Frontal cortex (tissue), 4 donors: ENCODE results near the gene MGLL. TPM values are rescaled to one million over a fixed set of nuclear protein-coding genes. Genes with fewer than 3 reads are reported as not detected.
"Not testable (repeated sequence)": the region's sequence is repeated elsewhere in the genome, so short reads cannot be mapped to it uniquely, and the experiment has no call there.

Source experiments
- DNase-seq, 2 donors: peaks; one replicate each; pipeline ENCODE4 v3.0.0; 2012; ENCODE audit warnings: low spot score in 2 of 2
- FAIRE-seq: peaks from 2 replicates; lab custom pipeline; 2012; peaks lifted over from hg19 to GRCh38; lab: Jason Lieb, UNC
- total RNA-seq: library from RNA; depleted of rRNA; stranded (reverse); fragments of >200 nt; gene quantifications from one replicate; pipeline ENCODE4 v1.2.3, GENCODE V29; 2014
- donor health status: control.
- donor health status: control.
- donor health status: control.

MGLL gene
- total RNA-seq, 1 donor from 2014 or later, result 31.4 TPM

DNA sequence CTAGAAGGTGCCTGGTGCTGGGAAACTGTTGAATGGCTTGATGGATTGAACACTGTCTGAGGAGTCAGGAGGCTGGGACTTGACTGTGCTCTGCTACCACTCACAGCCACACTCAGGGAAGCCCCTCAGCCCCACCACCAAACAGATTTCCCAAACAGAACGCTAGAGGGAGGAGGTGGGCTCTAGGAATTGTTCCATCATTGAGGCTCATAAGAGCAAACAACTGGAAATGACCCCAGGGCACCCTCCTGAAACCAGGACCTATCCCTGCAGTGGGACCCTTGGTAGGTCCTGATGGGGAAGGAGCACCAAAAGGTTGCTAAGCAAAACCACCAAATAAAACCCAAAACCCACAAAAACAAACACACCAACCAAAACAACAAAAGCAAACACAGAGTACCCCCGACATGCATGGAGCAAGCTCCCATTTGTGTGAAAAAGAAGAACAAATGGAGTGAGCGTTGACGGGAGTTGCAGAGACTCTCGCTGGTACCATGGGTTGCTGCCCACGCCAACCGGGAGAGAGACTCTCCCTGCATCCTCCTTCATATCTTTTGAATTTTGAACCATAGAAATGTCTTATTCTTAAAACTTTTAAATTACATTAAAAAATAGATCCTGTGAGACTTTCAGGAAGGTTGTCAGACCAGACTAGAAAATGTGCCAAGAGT, 103.9 kb downstream of the MGLL start:
- FAIRE-seq, result no peak
- DNase-seq, result no peak

DNA sequence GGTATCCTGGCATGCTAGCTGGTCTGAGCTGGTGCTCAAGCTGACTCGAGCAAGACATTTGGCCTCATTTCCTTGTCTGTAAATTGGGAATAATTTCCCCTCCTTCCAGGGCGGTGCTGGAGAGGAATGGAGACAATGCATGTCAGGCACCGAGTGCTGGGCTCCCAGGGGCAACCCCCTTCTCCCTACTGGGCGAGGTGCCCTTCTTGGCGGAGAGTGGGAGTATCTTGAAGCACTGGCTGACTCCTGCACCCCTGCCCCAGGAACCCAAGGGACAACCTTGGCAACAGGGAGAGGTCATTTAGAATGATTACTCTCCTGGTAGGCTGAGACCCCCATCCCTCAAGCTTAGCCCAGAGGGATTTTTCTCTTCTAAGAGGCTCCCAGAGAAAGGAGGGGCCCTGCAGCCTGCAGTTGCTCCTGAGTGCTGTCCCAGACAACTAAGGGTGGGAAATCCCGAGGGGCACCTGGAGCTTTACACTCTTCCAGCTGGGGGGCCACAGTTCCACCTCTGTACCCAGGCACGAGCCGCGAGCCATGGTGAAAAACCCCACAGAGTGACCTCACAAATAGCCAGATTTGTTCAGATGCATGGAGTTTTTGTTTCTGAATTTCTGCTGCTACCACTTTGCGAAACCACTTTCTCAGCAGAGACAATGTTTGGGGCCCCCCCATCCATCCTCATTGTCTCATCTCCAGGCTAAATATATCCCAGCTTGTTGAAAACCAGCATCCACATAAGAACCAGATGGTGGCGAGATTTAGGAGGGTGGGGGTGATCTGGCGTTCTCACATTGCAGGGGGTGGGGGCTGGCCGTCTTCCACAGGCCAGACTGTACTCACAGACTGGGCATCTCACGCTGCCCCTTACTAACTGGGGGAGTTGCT, 104.7 kb downstream of the MGLL start:
- FAIRE-seq, result no peak

GRCh38 chr3:127716384-127716783, 105.9 kb downstream of the MGLL start:
- DNase-seq, result no peak
- no peak for FAIRE-seq

More for the DNA sequence above, 104.7 kb downstream of the MGLL start:
- no peak for DNase-seq

GRCh38 chr3:127715532-127715931, 106.8 kb downstream of the MGLL start:
- DNase-seq, result no peak
- FAIRE-seq, result no peak

GRCh38 chr3:127714866-127715265, 107.4 kb downstream of the MGLL start:
- DNase-seq, result no peak
- no peak for FAIRE-seq

DNA sequence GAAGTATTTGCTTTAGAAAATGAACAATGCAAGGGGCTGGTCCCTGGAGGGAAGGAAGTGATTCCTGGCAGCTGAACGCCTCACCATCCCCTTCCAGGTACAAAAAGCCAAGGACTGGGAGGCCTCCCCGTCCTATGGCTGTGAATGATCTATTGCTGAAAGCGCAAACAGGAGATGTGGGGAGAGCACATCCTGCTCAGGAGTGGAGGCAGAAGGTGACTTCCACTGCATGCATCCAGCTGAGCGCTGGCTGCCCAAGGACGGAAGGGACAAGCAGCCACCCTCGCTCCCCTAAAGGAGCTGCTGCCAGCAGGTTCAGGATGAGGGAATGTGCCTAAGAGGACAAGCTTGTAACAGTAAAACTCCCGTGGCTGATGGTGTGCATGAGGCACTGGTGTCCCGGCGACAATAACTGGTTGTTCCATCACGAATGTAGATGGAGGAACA, 108.2 kb downstream of the MGLL start:
- DNase-seq, result no peak

GRCh38 chr3:127712881-127713771, 109.2 kb downstream of the MGLL start:
- no peak for DNase-seq
- no peak for FAIRE-seq

More for the DNA sequence above, 108.2 kb downstream of the MGLL start:
- FAIRE-seq, result no peak

DNA sequence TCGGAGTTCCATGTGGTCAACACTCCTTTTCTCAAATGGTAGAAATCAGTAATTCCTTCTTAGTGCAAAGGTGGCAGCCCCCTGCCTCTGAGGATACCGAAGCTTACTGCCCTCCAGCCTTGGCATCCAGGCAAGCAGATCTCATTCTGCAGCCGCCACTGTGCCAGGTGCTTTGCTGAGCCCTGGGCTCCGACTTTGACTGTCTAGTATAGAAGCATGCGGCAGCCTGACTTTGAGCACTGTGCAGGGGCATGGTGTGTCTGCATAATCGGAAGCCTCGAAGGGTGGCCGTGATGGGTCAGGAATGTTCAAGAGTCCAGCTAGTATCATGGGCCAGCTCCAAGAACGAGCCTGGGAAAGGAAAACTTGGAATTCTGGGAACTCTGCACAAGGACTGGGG, 109.9 kb downstream of the MGLL start:
- DNase-seq, result no peak
- FAIRE-seq, result no peak

DNA sequence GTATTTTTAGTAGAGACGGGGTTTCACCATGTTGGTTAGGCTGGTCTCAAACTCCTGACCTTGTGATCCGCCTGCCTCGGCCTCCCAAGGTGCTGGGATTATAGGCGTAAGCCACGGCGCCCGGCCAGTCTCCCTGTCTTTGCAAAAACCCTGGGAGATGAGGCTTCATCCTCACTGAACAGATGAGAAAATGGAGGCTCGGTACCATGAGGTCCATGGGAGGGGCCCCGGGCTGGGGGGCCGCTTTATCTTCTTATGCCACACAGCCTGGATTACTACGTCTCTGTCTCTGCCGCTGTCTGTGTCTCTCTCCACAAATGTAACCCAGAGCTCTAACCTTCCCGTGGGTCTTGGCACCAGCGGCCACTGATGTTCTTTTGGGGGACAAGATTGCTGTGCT, 110.4 kb downstream of the MGLL start:
- DNase-seq (no peak), FAIRE-seq (no peak)

- no peak for DNase-seq
- FAIRE-seq, result no peak
Measured at GRCh38 chr3:127711021-127711695, 111.2 kb downstream of the MGLL start.

GRCh38 chr3:127710155-127710941, 112.0 kb downstream of the MGLL start:
- FAIRE-seq (no peak), DNase-seq (no peak)

GRCh38 chr3:127709320-127710060, 112.8 kb downstream of the MGLL start:
- no peak for DNase-seq
- FAIRE-seq, result no peak

DNA sequence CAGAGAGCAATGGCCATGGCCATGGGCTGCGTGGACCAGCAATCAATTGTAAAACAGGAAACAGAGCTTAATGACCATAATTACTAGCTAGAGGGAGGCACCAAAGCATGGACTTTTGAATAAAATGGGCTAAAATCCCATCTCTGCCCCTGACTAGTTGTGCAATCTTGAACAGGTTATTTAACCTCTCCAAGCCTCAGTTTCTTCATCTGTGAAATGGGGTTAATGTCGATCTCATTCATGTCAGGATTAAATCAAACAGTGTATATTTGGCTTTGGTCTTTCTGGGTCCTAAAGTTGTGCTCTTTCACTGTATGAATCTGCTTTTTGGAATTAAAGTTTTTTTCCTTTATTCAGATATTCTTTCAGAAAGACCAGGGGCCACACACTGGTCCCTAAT, 113.5 kb downstream of the MGLL start:
- FAIRE-seq (no peak), DNase-seq (no peak)

DNA sequence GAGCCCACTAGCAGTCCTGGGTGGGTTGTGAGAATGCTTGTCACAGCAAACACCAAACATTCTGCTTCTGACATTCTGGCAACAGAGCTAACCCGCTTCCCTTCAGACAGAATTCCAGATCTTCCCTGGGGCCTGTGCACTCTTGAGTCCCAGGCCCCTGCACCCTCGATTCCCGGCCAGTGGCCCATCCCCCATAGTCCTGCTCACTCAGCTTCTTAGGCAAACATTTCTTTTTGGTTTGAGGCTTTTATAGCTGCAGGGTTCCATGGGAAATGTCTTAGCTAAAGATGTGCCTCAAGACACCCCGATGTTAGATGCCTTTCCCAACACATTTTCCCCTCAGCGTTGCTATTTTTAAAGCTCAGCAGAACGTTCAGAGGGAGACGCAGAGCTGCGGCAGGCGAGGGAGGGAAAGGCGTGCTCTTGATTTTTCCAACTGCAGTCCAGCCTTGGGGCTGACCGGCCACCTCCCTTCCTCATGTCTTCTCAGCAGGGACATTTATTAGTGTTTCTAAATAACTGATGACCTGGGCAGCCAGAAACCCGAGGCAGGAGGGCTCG, 114.4 kb downstream of the MGLL start:
- DNase-seq, result no peak
- FAIRE-seq, result no peak

DNA sequence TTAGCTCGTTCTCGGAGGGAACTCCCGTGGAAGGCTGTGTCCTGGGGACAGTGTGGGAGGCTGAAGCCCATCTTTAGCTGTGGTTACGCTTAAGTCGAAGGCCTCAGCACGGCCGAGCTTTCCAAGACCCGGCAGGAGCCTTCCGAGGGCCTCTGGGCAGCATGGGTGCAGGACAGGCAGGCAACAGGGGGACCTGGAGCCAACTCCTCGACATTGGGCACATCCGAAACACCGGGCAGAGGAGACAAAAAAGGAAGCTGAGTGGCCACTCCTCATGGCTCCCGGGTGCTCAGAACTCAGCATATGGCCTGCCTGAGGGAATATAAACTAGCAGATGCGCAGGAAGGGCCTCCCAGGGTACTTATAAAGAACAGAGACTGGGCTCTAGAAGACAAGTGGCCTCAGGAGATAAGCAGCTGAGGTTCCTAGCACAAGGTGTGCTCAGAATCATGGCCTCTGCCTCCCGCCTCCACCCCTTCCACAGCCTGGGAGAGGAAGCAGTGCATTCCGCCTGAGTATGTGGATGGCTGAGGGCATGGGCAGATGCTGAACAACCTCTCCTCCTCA, 115.4 kb downstream of the MGLL start:
- FAIRE-seq (no peak), DNase-seq (no peak)

GRCh38 chr3:127706312-127706711, 116.0 kb downstream of the MGLL start:
- DNase-seq, result no peak

GRCh38 chr3:127704840-127705239, 117.5 kb downstream of the MGLL start:
- FAIRE-seq, DNase-seq: not testable (repeated sequence)

More at GRCh38 chr3:127706312-127706711, 116.0 kb downstream of the MGLL start:
- no peak for FAIRE-seq
